HG02610 (cell line): ENCODE measurements around the gene DDX17.

Source experiments
- ATAC-seq: cut with Tn5 transposase; IDR thresholded peaks from one replicate; pipeline ENCODE4 v1.9.1; 2021; ENCODE audit warnings: mild to moderate bottlenecking, moderate library complexity; ENCODE audit not compliant: unreplicated experiment

The DDX17 gene

GRCh38 chr22:38506118-38506962, at the start of gene DDX17:
DDX17 (minus strand) TSS chr22:38506311.
- ATAC-seq = peak; percentile 73

- ATAC-seq = no peak
Observed at GRCh38 chr22:38554281-38554680, 48.2 kb upstream of the DDX17 start.

GRCh38 chr22:38549101-38549894, 43.2 kb upstream of the DDX17 start:
- ATAC-seq = no peak

- ATAC-seq = no peak
Observed at GRCh38 chr22:38540701-38541100, 34.6 kb upstream of the DDX17 start.

- no peak for ATAC-seq
Observed at GRCh38 chr22:38531251-38531938, 25.3 kb upstream of the DDX17 start.

GRCh38 chr22:38524429-38524828, 18.3 kb upstream of the DDX17 start:
- no peak for ATAC-seq

GRCh38 chr22:38523479-38523878, 17.4 kb upstream of the DDX17 start:
- no peak for ATAC-seq

- ATAC-seq = no peak
Observed at GRCh38 chr22:38523029-38523428, 16.9 kb upstream of the DDX17 start.

GRCh38 chr22:38519453-38520250, 13.5 kb upstream of the DDX17 start:
- ATAC-seq = no peak

GRCh38 chr22:38518620-38519019, 12.5 kb upstream of the DDX17 start:
- no peak for ATAC-seq

GRCh38 chr22:38513063-38513462, 7.0 kb upstream of the DDX17 start:
- no peak for ATAC-seq

GRCh38 chr22:38510416-38510970, 4.4 kb upstream of the DDX17 start:
- no peak for ATAC-seq

- peak; percentile 20 for ATAC-seq
Observed at GRCh38 chr22:38505541-38506117, 482 bp downstream of the DDX17 start.

GRCh38 chr22:38504731-38505540, 1.2 kb downstream of the DDX17 start:
- no peak for ATAC-seq

- no peak for ATAC-seq
Observed at GRCh38 chr22:38503021-38503420, 3.1 kb downstream of the DDX17 start.

GRCh38 chr22:38501797-38502672, 4.1 kb downstream of the DDX17 start:
- no peak for ATAC-seq

GRCh38 chr22:38497869-38498268, 8.2 kb downstream of the DDX17 start:
- no peak for ATAC-seq

GRCh38 chr22:38494939-38495338, 11.2 kb downstream of the DDX17 start:
- no peak for ATAC-seq
